Esophagus squamous epithelium (tissue), 5 donors: ENCODE data around the gene ACOX2. TPM values are rescaled to one million over a fixed set of nuclear protein-coding genes. Genes with fewer than 3 reads are reported as not detected.

Source experiments
- DNase-seq: peaks from one replicate; lab custom pipeline; 2025; lab: John Stamatoyannopoulos, UW
- H3K27ac ChIP-seq, 4 donors: fragments of 200-600 bp; sonication (generic); one replicate each; pipeline ENCODE4 v1.5.1; 2016 to 2019; ENCODE audit warnings: mild to moderate bottlenecking in 1 of 4
- H3K27me3 ChIP-seq, 4 donors: fragments of 200-600 bp; sonication (generic); 1 replicate in 3 of 4; 2 replicates in 1 of 4; pipeline versions ENCODE4 v1.5.1 to v1.6.0; 2017 to 2021; ENCODE audit warnings: antibody characterized with exemption in 1 of 4
- H3K36me3 ChIP-seq, 3 donors: fragments of 200-600 bp; sonication (generic); one replicate each; pipeline ENCODE4 v1.5.1; 2016 to 2019
- H3K4me1 ChIP-seq, 3 donors: fragments of 200-600 bp; sonication (generic); one replicate each; pipeline ENCODE4 v1.5.1; 2017 to 2019
- H3K4me3 ChIP-seq, 4 donors: fragments of 200-600 bp; sonication (generic); 1 replicate in 3 of 4; 2 replicates in 1 of 4; pipeline ENCODE4 v1.5.1; 2016 to 2019; ENCODE audit warnings: mild to moderate bottlenecking in 2 of 4, moderate library complexity in 1 of 4
- H3K9me3 ChIP-seq, 3 donors: fragments of 200-600 bp; sonication (generic); one replicate each; pipeline ENCODE4 v1.5.1; 2016 to 2019
- POLR2A ChIP-seq, 4 donors: fragments of 450-650 bp; IDR thresholded peaks; one replicate each; pipeline ENCODE4 v1.6.1; 2017; ENCODE audit warnings: antibody characterized with exemption in 4 of 4, mild to moderate bottlenecking in 4 of 4, moderate library complexity in 3 of 4
- WGBS, 2 donors: methylation state at CpG; one replicate each; pipeline ENCODE4 v1.1.5; 2018; 5-methylcytosine and 5-hydroxymethylcytosine counted together
- intact Hi-C: fragments of 100-400 bp; cut with DNase I; formaldehyde crosslinking; loops from one replicate; pipeline ENCODE4 v1.15.0; 2022
- total RNA-seq, 4 donors: library from RNA; depleted of rRNA; stranded (reverse); fragments of >200 nt; gene quantifications; one replicate each; pipeline ENCODE4 v1.1.0, GENCODE V29; 2016
- TF ChIP-seq, protein P1 (sequence below), 6 experiments: fragments of 450-650 bp in 4 of 6; fragments of 200-600 bp in 2 of 6; sonication (generic) in 2 of 6; IDR thresholded peaks; one replicate each; pipeline ENCODE4 v1.5.1; 2016 to 2019; ENCODE audit warnings: antibody characterized with exemption in 6 of 6, mild to moderate bottlenecking in 4 of 6, moderate library complexity in 4 of 6
- donor health status: DM: yes; HTN: yes; CAD: no.

The ACOX2 gene
- total RNA-seq, 4 donors from 2014 or later = 5.3 to 14.1 (median 10.0) TPM

DNA sequence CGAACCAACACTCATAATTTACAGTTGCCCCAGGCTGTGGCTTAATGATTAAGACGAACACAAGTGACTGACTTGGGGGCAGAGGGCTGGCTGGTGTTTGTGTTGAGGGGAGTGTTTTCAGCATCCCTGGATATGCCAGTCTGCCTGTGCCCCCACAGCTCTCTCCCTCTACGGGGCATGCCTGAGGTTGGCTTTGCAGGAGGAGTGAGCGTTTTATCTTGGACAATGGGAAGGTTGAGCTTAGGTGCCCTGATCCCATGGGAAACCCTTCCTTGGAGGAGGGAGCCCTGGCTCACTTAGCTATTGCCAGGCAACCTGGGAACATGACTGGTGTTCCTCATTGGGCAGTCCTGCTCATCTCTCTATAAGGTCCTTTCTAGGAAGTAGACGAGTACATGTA lies 22.6 kb upstream of the ACOX2 start:
- peaks cover 0 to 12% (median 0%) of the 10 kb centered on the region in 3 donors for H3K4me1 ChIP-seq
- H3K36me3 ChIP-seq = peaks cover 0 to 13% (median 0%) of the 10 kb centered on the region in 3 donors
- intact Hi-C loops = no loop called here
- no peak overlapping the region for H3K27ac ChIP-seq
- no peak for TF ChIP-seq POLR2A (IDR thresholded peaks at IDR 0.05)
- TF ChIP-seq, protein P1, sequence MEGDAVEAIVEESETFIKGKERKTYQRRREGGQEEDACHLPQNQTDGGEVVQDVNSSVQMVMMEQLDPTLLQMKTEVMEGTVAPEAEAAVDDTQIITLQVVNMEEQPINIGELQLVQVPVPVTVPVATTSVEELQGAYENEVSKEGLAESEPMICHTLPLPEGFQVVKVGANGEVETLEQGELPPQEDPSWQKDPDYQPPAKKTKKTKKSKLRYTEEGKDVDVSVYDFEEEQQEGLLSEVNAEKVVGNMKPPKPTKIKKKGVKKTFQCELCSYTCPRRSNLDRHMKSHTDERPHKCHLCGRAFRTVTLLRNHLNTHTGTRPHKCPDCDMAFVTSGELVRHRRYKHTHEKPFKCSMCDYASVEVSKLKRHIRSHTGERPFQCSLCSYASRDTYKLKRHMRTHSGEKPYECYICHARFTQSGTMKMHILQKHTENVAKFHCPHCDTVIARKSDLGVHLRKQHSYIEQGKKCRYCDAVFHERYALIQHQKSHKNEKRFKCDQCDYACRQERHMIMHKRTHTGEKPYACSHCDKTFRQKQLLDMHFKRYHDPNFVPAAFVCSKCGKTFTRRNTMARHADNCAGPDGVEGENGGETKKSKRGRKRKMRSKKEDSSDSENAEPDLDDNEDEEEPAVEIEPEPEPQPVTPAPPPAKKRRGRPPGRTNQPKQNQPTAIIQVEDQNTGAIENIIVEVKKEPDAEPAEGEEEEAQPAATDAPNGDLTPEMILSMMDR (IDR thresholded peaks at IDR 0.05) = no peak
- no peaks in the 10 kb centered on the region for H3K27me3 ChIP-seq
- DNase-seq = no peak
- no peak overlapping the region for H3K4me3 ChIP-seq
- H3K9me3 ChIP-seq = no peaks in the 10 kb centered on the region
- WGBS, 2 donors = 75 to 77% methylated on average over 5 of the region's 5 CpGs

DNA sequence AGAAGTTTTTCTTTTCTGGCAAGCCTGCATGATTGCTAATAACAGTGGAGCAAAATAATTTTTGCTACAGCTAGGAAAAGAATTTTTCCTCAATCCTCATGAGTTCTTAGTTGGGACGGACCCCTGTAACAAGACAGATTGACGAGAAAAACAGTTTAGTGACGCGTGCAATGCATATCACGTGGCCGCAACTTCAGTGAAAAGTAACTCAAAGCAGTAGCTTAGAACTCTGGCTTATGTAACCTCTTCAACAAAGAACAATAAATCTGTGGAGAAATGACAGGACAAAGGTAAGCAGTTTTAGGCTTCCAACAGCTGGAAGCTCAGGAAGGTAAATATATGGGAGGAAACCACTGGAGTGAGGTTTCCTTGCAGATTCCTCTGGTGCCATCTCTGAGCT lies 20.5 kb upstream of the ACOX2 start:
- no peak overlapping the region for H3K4me3 ChIP-seq
- no peak for DNase-seq
- intact Hi-C loops = no loop called here
- 77 to 83% methylated on average over 6 of the region's 6 CpGs for WGBS, 2 donors
- H3K27me3 ChIP-seq = no peaks in the 10 kb centered on the region
- no peaks in the 10 kb centered on the region for H3K36me3 ChIP-seq
- H3K9me3 ChIP-seq = peaks cover 0 to under 1% (median 0%) of the 10 kb centered on the region in 3 donors
- peaks cover 0 to 12% (median 0%) of the 10 kb centered on the region in 3 donors for H3K4me1 ChIP-seq
- H3K27ac ChIP-seq = peak overlapping the region in 1 of 4 donors; percentile 21
- no peak for TF ChIP-seq POLR2A (IDR thresholded peaks at IDR 0.05)

DNA sequence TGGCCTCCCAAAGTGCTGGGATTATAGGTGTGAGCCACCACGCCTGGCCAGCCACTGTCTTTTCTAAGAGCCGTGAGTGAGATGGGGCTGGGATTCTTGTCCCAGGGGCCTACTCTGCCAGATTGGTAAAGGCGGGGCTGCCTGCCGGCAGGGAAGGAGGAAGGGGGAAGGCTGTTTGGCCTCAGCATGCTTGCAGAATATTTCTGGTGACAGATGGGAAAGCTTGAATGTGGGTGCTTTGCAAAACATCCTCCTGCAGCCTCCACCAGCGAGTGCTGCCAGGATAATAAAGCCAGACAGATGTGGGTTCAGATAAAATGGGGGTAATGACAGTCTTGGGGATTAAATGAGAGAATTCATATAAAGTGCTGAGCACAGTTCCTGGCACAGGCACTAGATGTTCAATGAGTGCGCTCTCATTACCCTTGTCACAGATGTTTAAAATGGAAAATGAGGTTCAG lies 19.8 kb upstream of the ACOX2 start:
- H3K36me3 ChIP-seq = no peaks in the 10 kb centered on the region
- intact Hi-C loops = no loop called here
- peaks cover 0 to 7% (median 0%) of the 10 kb centered on the region in 3 donors for H3K9me3 ChIP-seq
- H3K27me3 ChIP-seq = no peaks in the 10 kb centered on the region
- peak overlapping the region in 1 of 4 donors; percentile 21 for H3K27ac ChIP-seq
- no peak overlapping the region for H3K4me3 ChIP-seq
- H3K4me1 ChIP-seq = peaks cover 0 to 12% (median 0%) of the 10 kb centered on the region in 3 donors
- TF ChIP-seq, protein P1 (IDR thresholded peaks at IDR 0.05) = no peak
- no peak for TF ChIP-seq POLR2A (IDR thresholded peaks at IDR 0.05)
- no peak for DNase-seq
- 44 to 62% methylated on average over 1 to 3 of the region's 6 CpGs for WGBS, 2 donors

DNA sequence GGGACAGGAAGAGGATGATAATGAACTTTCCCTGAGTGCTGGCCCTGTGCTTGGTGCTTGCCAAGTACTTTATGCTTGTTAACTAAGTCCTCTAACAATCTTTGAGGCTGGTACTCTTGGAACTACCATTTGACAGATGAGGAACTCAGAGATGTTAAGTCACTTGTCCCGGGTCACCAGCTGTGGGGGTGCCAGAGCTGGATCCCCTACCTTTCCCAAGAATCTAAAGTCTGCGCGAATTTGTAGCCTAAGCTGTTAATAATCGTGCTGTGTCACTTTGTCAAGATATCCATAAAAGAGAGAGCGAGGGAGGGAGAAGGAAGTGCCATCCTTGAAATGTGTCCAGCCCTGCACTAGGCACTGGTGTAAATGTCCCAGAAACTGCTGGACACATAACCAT lies 19.0 kb upstream of the ACOX2 start:
- no peaks in the 10 kb centered on the region for H3K27me3 ChIP-seq
- no peak for TF ChIP-seq POLR2A (IDR thresholded peaks at IDR 0.05)
- TF ChIP-seq, protein P1 (IDR thresholded peaks at IDR 0.05) = no peak
- H3K9me3 ChIP-seq = peaks cover 0 to 7% (median 0%) of the 10 kb centered on the region in 3 donors
- H3K36me3 ChIP-seq = no peaks in the 10 kb centered on the region
- 90 to 100% methylated on average over 4 to 5 of the region's 5 CpGs for WGBS, 2 donors
- no peak overlapping the region for H3K27ac ChIP-seq
- H3K4me1 ChIP-seq = peaks cover 0 to 12% (median 0%) of the 10 kb centered on the region in 3 donors
- intact Hi-C loops = no loop called here
- DNase-seq = no peak
- no peak overlapping the region for H3K4me3 ChIP-seq

DNA sequence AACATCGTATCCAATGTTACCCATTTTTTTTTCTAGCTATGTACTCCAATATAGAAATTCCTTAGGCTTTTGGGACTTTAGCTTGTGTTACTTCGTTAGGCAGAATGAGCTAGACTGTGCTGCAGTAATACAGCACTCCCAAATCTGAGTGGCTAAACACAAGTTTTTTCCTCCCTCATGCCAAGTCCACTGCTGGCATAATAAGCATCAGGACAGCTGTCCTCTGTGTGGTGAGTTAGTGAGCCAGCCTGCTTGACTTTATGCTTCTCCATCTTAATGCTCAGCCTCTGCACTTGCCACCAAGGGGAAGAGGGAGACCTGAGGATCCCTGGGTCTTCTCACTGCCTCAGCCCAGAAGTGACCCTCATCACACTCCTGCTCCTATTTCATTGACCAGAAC lies 18.2 kb upstream of the ACOX2 start:
- no peak overlapping the region for H3K4me3 ChIP-seq
- H3K27me3 ChIP-seq = no peaks in the 10 kb centered on the region
- DNase-seq = no peak
- intact Hi-C loops = no loop called here
- TF ChIP-seq, protein P1 (IDR thresholded peaks at IDR 0.05) = no peak
- TF ChIP-seq POLR2A (IDR thresholded peaks at IDR 0.05) = no peak
- H3K9me3 ChIP-seq = peaks cover 0 to 7% (median 0%) of the 10 kb centered on the region in 3 donors
- H3K36me3 ChIP-seq = no peaks in the 10 kb centered on the region
- H3K4me1 ChIP-seq = peaks cover 0 to 12% (median 0%) of the 10 kb centered on the region in 3 donors
- 92 to 95% methylated on average over 2 of the region's 2 CpGs for WGBS, 2 donors
- H3K27ac ChIP-seq = no peak overlapping the region
